Stimulated activated CD4-positive, alpha-beta T cell treated with anti-CD3 and anti-CD28 coated beads, Interleukin-4, amount 100 ng/mL, for 4 hours (primary cell): ENCODE results near the gene LYSMD1.

Source experiments
- DNase-seq, 2 experiments: peaks; one replicate each; pipeline ENCODE4 v3.0.0-alpha.2; 2020

LYSMD1 gene

GRCh38 chr1:151175041-151175741 lies 9.5 kb upstream of the LYSMD1 start:
- no peak for DNase-seq

GRCh38 chr1:151171190-151171589 lies 5.5 kb upstream of the LYSMD1 start:
- no peak for DNase-seq

- no peak for DNase-seq
Measured at GRCh38 chr1:151167116-151167515, 1.4 kb upstream of the LYSMD1 start.

- no peak for DNase-seq
Measured at GRCh38 chr1:151166505-151166956, 829 bp upstream of the LYSMD1 start.

- no peak for DNase-seq
Measured at GRCh38 chr1:151165281-151165737, 393 bp downstream of the LYSMD1 start.

- DNase-seq = no peak
Measured at GRCh38 chr1:151164732-151165280, 896 bp downstream of the LYSMD1 start.

- no peak for DNase-seq
Measured at GRCh38 chr1:151159373-151159772, 6.3 kb downstream of the LYSMD1 start.

GRCh38 chr1:151158751-151159251 lies 6.9 kb downstream of the LYSMD1 start:
- DNase-seq = no peak

GRCh38 chr1:151158326-151158725 lies 7.4 kb downstream of the LYSMD1 start:
- peak; percentile 50 to 54 for DNase-seq

GRCh38 chr1:151157067-151157531 lies 8.6 kb downstream of the LYSMD1 start:
- DNase-seq = peak in 1 of 2 experiments; percentile 54

GRCh38 chr1:151156515-151156819 lies 9.2 kb downstream of the LYSMD1 start, which contains the start of gene TNFAIP8L2:
Gene TNFAIP8L2, plus strand, starts transcription at chr1:151156649. Its CDS starts 2,049 bp downstream, at chr1:151158698.
- DNase-seq = peak; percentile 68 to 69

GRCh38 chr1:151147665-151148064 lies 18.0 kb downstream of the LYSMD1 start:
- no peak for DNase-seq

GRCh38 chr1:151147132-151147503 lies 18.6 kb downstream of the LYSMD1 start:
- no peak for DNase-seq

- DNase-seq = peak; percentile 83 to 86
Measured at GRCh38 chr1:151146412-151147131, 19.1 kb downstream of the LYSMD1 start, which contains the start of gene SEMA6C. Gene SEMA6C, minus strand, starts transcription at chr1:151146631. Its CDS starts 4,010 bp downstream, at chr1:151142621.

- no peak for DNase-seq
Measured at GRCh38 chr1:151146072-151146411, 19.7 kb downstream of the LYSMD1 start.

- no peak for DNase-seq
Measured at GRCh38 chr1:151145304-151146071, 20.2 kb downstream of the LYSMD1 start.

GRCh38 chr1:151144474-151145303 lies 21.0 kb downstream of the LYSMD1 start:
- no peak for DNase-seq

- DNase-seq = no peak
Measured at GRCh38 chr1:151143986-151144385, 21.7 kb downstream of the LYSMD1 start.

- no peak for DNase-seq
Measured at GRCh38 chr1:151143057-151143435, 22.7 kb downstream of the LYSMD1 start.

GRCh38 chr1:151142411-151143056 lies 23.2 kb downstream of the LYSMD1 start:
- no peak for DNase-seq

- DNase-seq = no peak
Measured at GRCh38 chr1:151137789-151138188, 27.9 kb downstream of the LYSMD1 start.
